Sigmoid colon (tissue), 4 donors: ENCODE results near the gene CLBA1.

Experiments
- EP300 ChIP-seq, 4 donors: sonication (generic); formaldehyde crosslinking; IDR thresholded peaks; one replicate each; pipeline ENCODE4 v1.6.1; 2017; ENCODE audit warnings: antibody characterized with exemption in 4 of 4
- POLR2A ChIP-seq, 2 donors: fragments of 450-650 bp; IDR thresholded peaks; one replicate each; pipeline ENCODE4 v1.6.1; 2016; ENCODE audit warnings: antibody characterized with exemption in 2 of 2, mild to moderate bottlenecking in 2 of 2, moderate library complexity in 2 of 2
- POLR2AphosphoS5 ChIP-seq, 4 donors: sonication (generic); formaldehyde crosslinking; IDR thresholded peaks; one replicate each; pipeline ENCODE4 v1.6.1; 2017; ENCODE audit warnings: antibody characterized with exemption in 4 of 4
- TF ChIP-seq, protein P1 (sequence below), 4 experiments: fragments of 450-650 bp in 3 of 4; fragments of 200-600 bp in 1 of 4; IDR thresholded peaks; one replicate each; pipeline ENCODE4 v1.5.1; 2016 to 2019; ENCODE audit warnings: antibody characterized with exemption in 4 of 4, mild to moderate bottlenecking in 3 of 4, moderate library complexity in 2 of 4

DNA sequence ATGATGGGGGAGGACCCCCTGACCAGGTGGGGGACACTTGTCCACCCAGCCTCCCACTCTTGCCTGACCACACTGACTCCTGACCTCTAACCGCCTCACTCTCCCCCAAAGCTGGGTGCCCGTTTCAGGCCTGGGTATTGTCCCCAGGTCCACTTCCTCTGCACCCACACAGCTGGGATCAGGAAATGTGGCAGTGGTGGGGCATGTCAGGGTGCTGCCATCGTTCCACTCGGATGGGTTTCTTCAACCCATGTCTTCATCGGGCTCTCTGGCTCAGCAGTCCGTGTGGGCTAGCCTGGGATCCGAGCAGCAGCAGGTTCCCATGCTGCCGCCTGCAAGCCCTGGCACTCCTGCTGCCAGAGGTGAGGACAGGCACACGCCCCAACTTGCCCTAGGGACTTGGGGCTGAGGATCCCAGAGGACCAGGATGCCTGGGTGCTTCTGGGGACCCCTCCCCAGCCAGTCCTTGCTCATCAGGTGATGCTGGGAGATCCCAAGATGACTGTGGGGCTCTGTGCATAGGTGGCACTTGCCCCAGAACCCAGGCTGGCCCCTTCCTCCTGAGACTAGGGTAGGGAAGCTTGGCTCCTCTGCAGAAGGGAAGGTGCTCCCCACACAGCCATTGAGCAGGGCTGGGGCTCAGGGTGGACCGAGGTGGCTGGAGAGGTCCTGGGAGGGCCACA lies 2.9 kb upstream of the CLBA1 start:
- TF ChIP-seq, protein P1, sequence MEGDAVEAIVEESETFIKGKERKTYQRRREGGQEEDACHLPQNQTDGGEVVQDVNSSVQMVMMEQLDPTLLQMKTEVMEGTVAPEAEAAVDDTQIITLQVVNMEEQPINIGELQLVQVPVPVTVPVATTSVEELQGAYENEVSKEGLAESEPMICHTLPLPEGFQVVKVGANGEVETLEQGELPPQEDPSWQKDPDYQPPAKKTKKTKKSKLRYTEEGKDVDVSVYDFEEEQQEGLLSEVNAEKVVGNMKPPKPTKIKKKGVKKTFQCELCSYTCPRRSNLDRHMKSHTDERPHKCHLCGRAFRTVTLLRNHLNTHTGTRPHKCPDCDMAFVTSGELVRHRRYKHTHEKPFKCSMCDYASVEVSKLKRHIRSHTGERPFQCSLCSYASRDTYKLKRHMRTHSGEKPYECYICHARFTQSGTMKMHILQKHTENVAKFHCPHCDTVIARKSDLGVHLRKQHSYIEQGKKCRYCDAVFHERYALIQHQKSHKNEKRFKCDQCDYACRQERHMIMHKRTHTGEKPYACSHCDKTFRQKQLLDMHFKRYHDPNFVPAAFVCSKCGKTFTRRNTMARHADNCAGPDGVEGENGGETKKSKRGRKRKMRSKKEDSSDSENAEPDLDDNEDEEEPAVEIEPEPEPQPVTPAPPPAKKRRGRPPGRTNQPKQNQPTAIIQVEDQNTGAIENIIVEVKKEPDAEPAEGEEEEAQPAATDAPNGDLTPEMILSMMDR (IDR thresholded peaks at IDR 0.05): no peak
- TF ChIP-seq EP300 (IDR thresholded peaks at IDR 0.05) (no peak), POLR2A (IDR thresholded peaks at IDR 0.05) (no peak), POLR2AphosphoS5 (IDR thresholded peaks at IDR 0.05) (no peak)
